Measurements from ENCODE around the gene USP7.

USP7 gene

DNA sequence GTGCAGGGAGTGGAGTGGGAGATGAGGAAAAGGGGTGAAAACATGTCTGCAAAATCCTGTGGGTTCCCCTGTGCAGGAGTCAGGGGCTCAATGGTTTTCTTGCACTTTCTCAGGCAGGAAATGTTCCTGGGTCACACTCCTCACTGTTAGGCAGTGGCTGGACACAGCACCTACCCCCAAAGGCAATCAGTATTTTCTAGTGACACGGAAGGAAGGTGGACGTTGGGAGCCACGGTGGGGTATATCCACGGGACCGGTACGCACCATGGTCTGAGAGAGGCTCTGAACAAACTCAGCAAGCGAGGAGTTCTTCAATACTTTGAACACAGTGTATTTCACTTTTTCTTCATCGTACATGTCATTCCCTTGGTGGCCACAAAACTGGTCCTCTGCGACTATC lies 60.7 kb downstream of the USP7 start:
- H3K4me2 ChIP-seq (ENCODE audit: low read length) = no peak overlapping the region
- no peaks in the 10 kb centered on the region for H3K9me2 ChIP-seq (replicated peaks; ENCODE audit: control insufficient read depth, low read length)
- TF ChIP-seq CTCF (IDR thresholded peaks at IDR 0.05; ENCODE audit: low read depth, low read length, poor library complexity, severe bottlenecking) = no peak
- no peak for TF ChIP-seq EZH2phosphoT487 (IDR thresholded peaks at IDR 0.05; ENCODE audit: borderline replicate concordance, low read length)
- 0 out of 2 replicates have a peak, but pooled peaks cover 9% of the 10 kb centered on the region for H4K20me1 ChIP-seq (ENCODE audit: control insufficient read depth, insufficient read depth, low read depth, low read length)
- no peaks in the 10 kb centered on the region; the same call in 1 of the 2 replicates for H3K79me2 ChIP-seq (ENCODE audit: control insufficient read depth, low read length)
- no peaks in the 10 kb centered on the region for H3K4me1 ChIP-seq (ENCODE audit: control insufficient read depth, low read length)
- H3K36me3 ChIP-seq (ENCODE audit: control insufficient read depth, low read length) = peaks cover 94% of the 10 kb centered on the region
- H3K9me3 ChIP-seq (ENCODE audit: control insufficient read depth, insufficient read depth, low read length) = no peaks in the 10 kb centered on the region
- no peaks in the 10 kb centered on the region for H3K27me3 ChIP-seq (ENCODE audit: control insufficient read depth, low read length)
- no peak overlapping the region for H3K27ac ChIP-seq (ENCODE audit: low read depth, low read length)
- H3F3A ChIP-seq (ENCODE audit: control insufficient read depth, insufficient read depth) = peaks cover 8% of the 10 kb centered on the region; the same call in 1 of the 2 replicates
- no peak overlapping the region for H3K4me3 ChIP-seq (ENCODE audit: low read length)

DNA sequence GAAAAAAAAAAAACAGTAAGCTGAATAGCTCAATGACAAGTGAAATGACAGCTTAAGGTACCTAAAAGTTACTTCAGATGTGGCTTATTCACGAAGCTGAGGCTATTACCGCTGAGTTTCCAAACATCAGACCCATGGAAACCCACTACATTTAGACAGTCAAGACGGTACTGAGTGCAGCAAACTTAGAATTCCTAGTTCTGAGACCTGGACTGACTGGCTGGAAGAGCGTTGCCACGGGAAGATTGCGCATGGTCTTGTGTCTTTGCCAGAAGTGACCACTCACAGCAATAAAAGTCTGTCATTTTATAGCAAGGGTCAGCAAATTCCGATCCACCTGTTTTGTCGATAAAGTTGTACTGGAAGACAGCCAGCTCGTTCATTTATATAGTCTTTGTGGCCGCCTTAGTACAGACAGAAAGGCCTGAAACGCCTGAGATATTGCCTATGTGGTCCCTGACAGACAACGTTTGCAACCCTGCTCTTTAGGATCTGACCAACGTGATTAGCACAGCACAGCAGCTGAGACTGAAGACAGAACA lies 62.3 kb downstream of the USP7 start:
- peaks cover 93% of the 10 kb centered on the region for H3K36me3 ChIP-seq (ENCODE audit: control insufficient read depth, low read length)
- H3K79me2 ChIP-seq (ENCODE audit: control insufficient read depth, low read length) = no peaks in the 10 kb centered on the region; the same call in 1 of the 2 replicates
- TF ChIP-seq CTCF (IDR thresholded peaks at IDR 0.05; ENCODE audit: low read depth, low read length, poor library complexity, severe bottlenecking) (no peak), EZH2phosphoT487 (IDR thresholded peaks at IDR 0.05; ENCODE audit: borderline replicate concordance, low read length) (no peak)
- no peaks in the 10 kb centered on the region for H3K4me1 ChIP-seq (ENCODE audit: control insufficient read depth, low read length)
- no peaks in the 10 kb centered on the region for H3K27me3 ChIP-seq (ENCODE audit: control insufficient read depth, low read length)
- H3K4me3 ChIP-seq (ENCODE audit: low read length) = no peak overlapping the region
- H3K4me2 ChIP-seq (ENCODE audit: low read length) = no peak overlapping the region
- H3K9me3 ChIP-seq (ENCODE audit: control insufficient read depth, insufficient read depth, low read length) = no peaks in the 10 kb centered on the region
- H3K9me2 ChIP-seq (replicated peaks; ENCODE audit: control insufficient read depth, low read length) = no peaks in the 10 kb centered on the region
- 0 out of 2 replicates have a peak, but pooled peaks cover 9% of the 10 kb centered on the region for H4K20me1 ChIP-seq (ENCODE audit: control insufficient read depth, insufficient read depth, low read depth, low read length)
- H3K27ac ChIP-seq (ENCODE audit: low read depth, low read length) = no peak overlapping the region
- H3F3A ChIP-seq (ENCODE audit: control insufficient read depth, insufficient read depth) = peaks cover 7% of the 10 kb centered on the region; the same call in 1 of the 2 replicates

DNA sequence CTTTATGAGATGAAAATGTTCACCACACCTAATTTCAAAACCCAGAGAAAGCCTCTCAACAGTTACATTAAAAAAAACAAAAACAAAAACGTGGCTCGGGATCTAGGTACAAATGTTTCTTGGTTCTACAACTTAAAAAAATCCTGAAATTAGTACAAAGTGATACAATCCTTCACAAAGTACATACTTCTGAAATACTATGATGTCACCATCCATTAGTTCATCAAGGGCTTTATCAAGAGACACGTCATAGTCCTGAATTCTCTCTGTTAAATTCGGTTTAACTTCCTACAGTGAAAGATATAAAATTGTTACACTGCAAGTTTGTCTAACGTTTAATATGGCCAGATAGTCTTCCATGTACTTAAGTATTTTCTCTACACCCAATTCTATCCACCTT lies 63.4 kb downstream of the USP7 start:
- Histone ChIP-seq H3K9me3 (ENCODE audit: control insufficient read depth, insufficient read depth, low read length) (no peaks in the 10 kb centered on the region), H3F3A (ENCODE audit: control insufficient read depth, insufficient read depth) (peaks cover 4% of the 10 kb centered on the region; the same call in 1 of the 2 replicates), H3K79me2 (ENCODE audit: control insufficient read depth, low read length) (no peaks in the 10 kb centered on the region; the same call in 1 of the 2 replicates), H3K9me2 (replicated peaks; ENCODE audit: control insufficient read depth, low read length) (no peaks in the 10 kb centered on the region), H3K27me3 (ENCODE audit: control insufficient read depth, low read length) (no peaks in the 10 kb centered on the region), H3K27ac (ENCODE audit: low read depth, low read length) (no peak overlapping the region), H3K36me3 (ENCODE audit: control insufficient read depth, low read length) (peaks cover 93% of the 10 kb centered on the region), H3K4me3 (ENCODE audit: low read length) (no peak overlapping the region), H3K4me1 (ENCODE audit: control insufficient read depth, low read length) (peaks cover 2% of the 10 kb centered on the region), H3K4me2 (ENCODE audit: low read length) (no peak overlapping the region), H4K20me1 (ENCODE audit: control insufficient read depth, insufficient read depth, low read depth, low read length) (no peaks in the 10 kb centered on the region)
- TF ChIP-seq EZH2phosphoT487 (IDR thresholded peaks at IDR 0.05; ENCODE audit: borderline replicate concordance, low read length) (no peak), CTCF (IDR thresholded peaks at IDR 0.05; ENCODE audit: low read depth, low read length, poor library complexity, severe bottlenecking) (no peak)
